WTC11 (cell line): Measurements from ENCODE around the gene PAK1.

Experiments
- ZNF219 ChIP-seq: sonication (generic); formaldehyde crosslinking; IDR thresholded peaks from 2 replicates; pipeline ENCODE4 v1.8.0; 2023; ENCODE audit warnings: missing genetic modification reagents, mild to moderate bottlenecking, borderline replicate concordance
- ZNF263 ChIP-seq: sonication (generic); formaldehyde crosslinking; IDR thresholded peaks from 2 replicates; pipeline ENCODE4 v1.8.1; 2022; ENCODE audit warnings: low read depth, mild to moderate bottlenecking, moderate library complexity, missing genetic modification reagents
- TF ChIP-seq, protein P1 (sequence below): fragments of 200-600 bp; IDR thresholded peaks from 2 replicates; pipeline ENCODE4 v1.8.0; 2022; ENCODE audit warnings: antibody characterized with exemption
- TF ChIP-seq, protein P2 (sequence below): sonication (generic); formaldehyde crosslinking; IDR thresholded peaks from 2 replicates; pipeline ENCODE4 v1.8.1; 2023; ENCODE audit warnings: mild to moderate bottlenecking, missing genetic modification reagents, moderate library complexity
- TF ChIP-seq, protein P3 (sequence below): sonication (generic); formaldehyde crosslinking; IDR thresholded peaks from 2 replicates; pipeline ENCODE4 v1.8.0; 2023; ENCODE audit warnings: missing genetic modification reagents, mild to moderate bottlenecking, borderline replicate concordance
- TF ChIP-seq, protein P4 (sequence below): sonication (generic); formaldehyde crosslinking; IDR thresholded peaks from 2 replicates; pipeline ENCODE4 v1.8.0; 2022; ENCODE audit warnings: mild to moderate bottlenecking, missing genetic modification reagents

DNA sequence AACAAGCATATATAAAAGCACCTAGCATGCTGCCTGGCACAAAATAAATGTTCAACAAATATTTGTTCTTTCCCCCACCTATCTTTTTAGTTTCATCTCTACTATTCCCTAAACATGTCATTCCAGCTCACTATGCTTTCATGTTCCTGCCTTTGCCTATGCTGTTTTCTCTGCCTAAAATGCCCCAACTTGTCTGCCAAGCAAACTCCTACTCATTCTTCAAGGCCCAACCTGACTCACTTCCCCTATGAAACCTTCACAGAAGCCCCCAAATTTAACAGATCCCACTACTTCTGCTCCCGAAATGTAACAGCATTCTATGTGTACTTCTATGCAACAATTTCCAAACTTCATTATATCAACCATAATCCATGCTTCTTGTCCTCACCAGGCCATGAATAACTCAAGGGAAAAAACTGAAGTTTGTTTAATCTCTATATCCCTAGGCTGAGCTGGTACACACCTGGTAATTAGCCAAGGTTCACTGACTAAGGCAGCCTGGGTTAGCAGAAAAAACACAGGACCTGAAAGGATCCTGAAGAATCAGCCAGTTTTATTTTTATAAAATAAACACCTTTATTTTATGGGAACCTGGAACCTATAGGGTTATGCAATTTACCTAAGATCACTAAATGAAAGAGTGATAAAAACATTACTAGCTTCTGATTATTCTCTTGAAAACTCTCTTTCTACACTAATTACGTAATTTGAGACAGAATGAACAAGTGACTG is 72.2 kb downstream of the PAK1 start:
- TF ChIP-seq, protein P1, sequence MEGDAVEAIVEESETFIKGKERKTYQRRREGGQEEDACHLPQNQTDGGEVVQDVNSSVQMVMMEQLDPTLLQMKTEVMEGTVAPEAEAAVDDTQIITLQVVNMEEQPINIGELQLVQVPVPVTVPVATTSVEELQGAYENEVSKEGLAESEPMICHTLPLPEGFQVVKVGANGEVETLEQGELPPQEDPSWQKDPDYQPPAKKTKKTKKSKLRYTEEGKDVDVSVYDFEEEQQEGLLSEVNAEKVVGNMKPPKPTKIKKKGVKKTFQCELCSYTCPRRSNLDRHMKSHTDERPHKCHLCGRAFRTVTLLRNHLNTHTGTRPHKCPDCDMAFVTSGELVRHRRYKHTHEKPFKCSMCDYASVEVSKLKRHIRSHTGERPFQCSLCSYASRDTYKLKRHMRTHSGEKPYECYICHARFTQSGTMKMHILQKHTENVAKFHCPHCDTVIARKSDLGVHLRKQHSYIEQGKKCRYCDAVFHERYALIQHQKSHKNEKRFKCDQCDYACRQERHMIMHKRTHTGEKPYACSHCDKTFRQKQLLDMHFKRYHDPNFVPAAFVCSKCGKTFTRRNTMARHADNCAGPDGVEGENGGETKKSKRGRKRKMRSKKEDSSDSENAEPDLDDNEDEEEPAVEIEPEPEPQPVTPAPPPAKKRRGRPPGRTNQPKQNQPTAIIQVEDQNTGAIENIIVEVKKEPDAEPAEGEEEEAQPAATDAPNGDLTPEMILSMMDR: no peak
- TF ChIP-seq ZNF219 (CRISPR knock-in tag): no peak
- TF ChIP-seq, protein P2, sequence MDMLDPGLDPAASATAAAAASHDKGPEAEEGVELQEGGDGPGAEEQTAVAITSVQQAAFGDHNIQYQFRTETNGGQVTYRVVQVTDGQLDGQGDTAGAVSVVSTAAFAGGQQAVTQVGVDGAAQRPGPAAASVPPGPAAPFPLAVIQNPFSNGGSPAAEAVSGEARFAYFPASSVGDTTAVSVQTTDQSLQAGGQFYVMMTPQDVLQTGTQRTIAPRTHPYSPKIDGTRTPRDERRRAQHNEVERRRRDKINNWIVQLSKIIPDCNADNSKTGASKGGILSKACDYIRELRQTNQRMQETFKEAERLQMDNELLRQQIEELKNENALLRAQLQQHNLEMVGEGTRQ: no peak
- TF ChIP-seq ZNF263 (CRISPR knock-in tag): no peak
- TF ChIP-seq, protein P3, sequence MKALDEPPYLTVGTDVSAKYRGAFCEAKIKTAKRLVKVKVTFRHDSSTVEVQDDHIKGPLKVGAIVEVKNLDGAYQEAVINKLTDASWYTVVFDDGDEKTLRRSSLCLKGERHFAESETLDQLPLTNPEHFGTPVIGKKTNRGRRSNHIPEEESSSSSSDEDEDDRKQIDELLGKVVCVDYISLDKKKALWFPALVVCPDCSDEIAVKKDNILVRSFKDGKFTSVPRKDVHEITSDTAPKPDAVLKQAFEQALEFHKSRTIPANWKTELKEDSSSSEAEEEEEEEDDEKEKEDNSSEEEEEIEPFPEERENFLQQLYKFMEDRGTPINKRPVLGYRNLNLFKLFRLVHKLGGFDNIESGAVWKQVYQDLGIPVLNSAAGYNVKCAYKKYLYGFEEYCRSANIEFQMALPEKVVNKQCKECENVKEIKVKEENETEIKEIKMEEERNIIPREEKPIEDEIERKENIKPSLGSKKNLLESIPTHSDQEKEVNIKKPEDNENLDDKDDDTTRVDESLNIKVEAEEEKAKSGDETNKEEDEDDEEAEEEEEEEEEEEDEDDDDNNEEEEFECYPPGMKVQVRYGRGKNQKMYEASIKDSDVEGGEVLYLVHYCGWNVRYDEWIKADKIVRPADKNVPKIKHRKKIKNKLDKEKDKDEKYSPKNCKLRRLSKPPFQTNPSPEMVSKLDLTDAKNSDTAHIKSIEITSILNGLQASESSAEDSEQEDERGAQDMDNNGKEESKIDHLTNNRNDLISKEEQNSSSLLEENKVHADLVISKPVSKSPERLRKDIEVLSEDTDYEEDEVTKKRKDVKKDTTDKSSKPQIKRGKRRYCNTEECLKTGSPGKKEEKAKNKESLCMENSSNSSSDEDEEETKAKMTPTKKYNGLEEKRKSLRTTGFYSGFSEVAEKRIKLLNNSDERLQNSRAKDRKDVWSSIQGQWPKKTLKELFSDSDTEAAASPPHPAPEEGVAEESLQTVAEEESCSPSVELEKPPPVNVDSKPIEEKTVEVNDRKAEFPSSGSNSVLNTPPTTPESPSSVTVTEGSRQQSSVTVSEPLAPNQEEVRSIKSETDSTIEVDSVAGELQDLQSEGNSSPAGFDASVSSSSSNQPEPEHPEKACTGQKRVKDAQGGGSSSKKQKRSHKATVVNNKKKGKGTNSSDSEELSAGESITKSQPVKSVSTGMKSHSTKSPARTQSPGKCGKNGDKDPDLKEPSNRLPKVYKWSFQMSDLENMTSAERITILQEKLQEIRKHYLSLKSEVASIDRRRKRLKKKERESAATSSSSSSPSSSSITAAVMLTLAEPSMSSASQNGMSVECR (CRISPR knock-in tag): no peak
- TF ChIP-seq, protein P4, sequence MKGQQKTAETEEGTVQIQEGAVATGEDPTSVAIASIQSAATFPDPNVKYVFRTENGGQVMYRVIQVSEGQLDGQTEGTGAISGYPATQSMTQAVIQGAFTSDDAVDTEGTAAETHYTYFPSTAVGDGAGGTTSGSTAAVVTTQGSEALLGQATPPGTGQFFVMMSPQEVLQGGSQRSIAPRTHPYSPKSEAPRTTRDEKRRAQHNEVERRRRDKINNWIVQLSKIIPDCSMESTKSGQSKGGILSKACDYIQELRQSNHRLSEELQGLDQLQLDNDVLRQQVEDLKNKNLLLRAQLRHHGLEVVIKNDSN: no peak
